HG02970 (cell line): ENCODE data around the gene EPHB2.

Experiments
- ATAC-seq: cut with Tn5 transposase; IDR thresholded peaks from one replicate; pipeline ENCODE4 v1.9.1; 2021; ENCODE audit warnings: mild to moderate bottlenecking, moderate library complexity, moderate number of reproducible peaks; ENCODE audit not compliant: unreplicated experiment, low FRiP score

The EPHB2 gene

GRCh38 chr1:22776035-22776613 is 65.5 kb downstream of the EPHB2 start:
- ATAC-seq = no peak

- ATAC-seq = no peak
Observed at GRCh38 chr1:22777388-22778057, 66.9 kb downstream of the EPHB2 start.

- no peak for ATAC-seq
Observed at GRCh38 chr1:22778408-22778807, 67.8 kb downstream of the EPHB2 start.

GRCh38 chr1:22778862-22779520 is 68.4 kb downstream of the EPHB2 start:
- ATAC-seq = no peak

GRCh38 chr1:22780696-22781095 is 70.1 kb downstream of the EPHB2 start:
- no peak for ATAC-seq

GRCh38 chr1:22781483-22781882 is 70.8 kb downstream of the EPHB2 start:
- ATAC-seq = no peak

GRCh38 chr1:22782406-22782805 is 71.8 kb downstream of the EPHB2 start:
- ATAC-seq = no peak

GRCh38 chr1:22784317-22784716 is 73.7 kb downstream of the EPHB2 start:
- no peak for ATAC-seq

- no peak for ATAC-seq
Observed at GRCh38 chr1:22784737-22785136, 74.1 kb downstream of the EPHB2 start.

- no peak for ATAC-seq
Observed at GRCh38 chr1:22786101-22786500, 75.5 kb downstream of the EPHB2 start.

GRCh38 chr1:22786719-22787489 is 76.3 kb downstream of the EPHB2 start:
- no peak for ATAC-seq

- no peak for ATAC-seq
Observed at GRCh38 chr1:22787636-22788035, 77.0 kb downstream of the EPHB2 start.

GRCh38 chr1:22788254-22788661 is 77.6 kb downstream of the EPHB2 start:
- ATAC-seq = no peak

- no peak for ATAC-seq
Observed at GRCh38 chr1:22789356-22789994, 78.8 kb downstream of the EPHB2 start.

- no peak for ATAC-seq
Observed at GRCh38 chr1:22790232-22791008, 79.8 kb downstream of the EPHB2 start.

- no peak for ATAC-seq
Observed at GRCh38 chr1:22791831-22792347, 81.2 kb downstream of the EPHB2 start.

GRCh38 chr1:22792396-22793160 is 81.9 kb downstream of the EPHB2 start:
- ATAC-seq = no peak

GRCh38 chr1:22793647-22794046 is 83.0 kb downstream of the EPHB2 start:
- no peak for ATAC-seq
